Mesenchymal stem cell (in vitro differentiated cells and primary cell): ENCODE measurements around the gene CUTA.

Experiments
- DNase-seq: peaks from one replicate; pipeline ENCODE4 v3.0.0-alpha.2; 2013
- H2AFZ ChIP-seq: one replicate; pipeline ENCODE4 v1.6.1; 2013; ENCODE audit warnings: low read depth, mild to moderate bottlenecking, control low read depth, inconsistent platforms, low read length, moderate library complexity
- H2AK5ac ChIP-seq: 2 replicates; pipeline ENCODE4 v1.6.1; 2013; ENCODE audit warnings: low read length, moderate library complexity, mild to moderate bottlenecking, inconsistent platforms; ENCODE audit not compliant: severe bottlenecking
- H2BK120ac ChIP-seq: one replicate; pipeline ENCODE4 v1.6.1; 2013; ENCODE audit warnings: low read depth, mild to moderate bottlenecking, inconsistent platforms, low read length, moderate library complexity
- H2BK12ac ChIP-seq, 2 experiments: one replicate each; pipeline ENCODE4 v1.6.1; 2013; ENCODE audit warnings: inconsistent platforms in 2 of 2, low read length in 2 of 2, mild to moderate bottlenecking in 2 of 2, moderate library complexity in 2 of 2, control low read depth in 1 of 2
- H2BK15ac ChIP-seq: one replicate; pipeline ENCODE4 v1.6.1; 2013; ENCODE audit warnings: mild to moderate bottlenecking, low read depth, inconsistent platforms; ENCODE audit not compliant: poor library complexity, severe bottlenecking
- H2BK5ac ChIP-seq: 2 replicates; pipeline ENCODE4 v1.6.1; 2013; ENCODE audit warnings: low read depth, mild to moderate bottlenecking, low read length, control low read depth, inconsistent platforms; ENCODE audit not compliant: poor library complexity, severe bottlenecking
- H3K14ac ChIP-seq, 2 experiments: one replicate each; pipeline ENCODE4 v1.6.1; 2013; ENCODE audit warnings: inconsistent platforms in 2 of 2, low read length in 2 of 2, control low read depth in 1 of 2, mild to moderate bottlenecking in 1 of 2, moderate library complexity in 1 of 2
- H3K18ac ChIP-seq, 2 experiments: one replicate each; pipeline ENCODE4 v1.6.1; 2013; ENCODE audit warnings: inconsistent platforms in 2 of 2, low read length in 2 of 2, control low read depth in 1 of 2, low read depth in 1 of 2, mild to moderate bottlenecking in 1 of 2
- H3K23ac ChIP-seq, 2 experiments: one replicate each; pipeline ENCODE4 v1.6.1; 2013; ENCODE audit warnings: inconsistent platforms in 2 of 2, low read length in 2 of 2, mild to moderate bottlenecking in 2 of 2, moderate library complexity in 2 of 2, control low read depth in 1 of 2
- H3K27ac ChIP-seq: 2 replicates; pipeline ENCODE4 v1.5.1; 2013; ENCODE audit warnings: mild to moderate bottlenecking, moderate library complexity, low read length, control low read depth, inconsistent platforms; ENCODE audit not compliant: poor library complexity, severe bottlenecking
- H3K27me3 ChIP-seq, 2 experiments: 2 replicates each; pipeline versions ENCODE4 v1.6.1 to v1.7.0; 2013; ENCODE audit warnings: low read length in 2 of 2, mild to moderate bottlenecking in 2 of 2, moderate library complexity in 2 of 2, control low read depth in 1 of 2, inconsistent platforms in 1 of 2; ENCODE audit not compliant: control insufficient read depth in 1 of 2, insufficient read depth in 1 of 2
- H3K36me3 ChIP-seq, 2 experiments: 2 replicates each; pipeline versions ENCODE4 v1.6.1 to v1.7.0; 2013; ENCODE audit warnings: low read length in 2 of 2, control low read depth in 1 of 2, inconsistent platforms in 1 of 2, low read depth in 1 of 2, mild to moderate bottlenecking in 1 of 2; ENCODE audit not compliant: insufficient read depth in 2 of 2, control insufficient read depth in 1 of 2
- H3K4ac ChIP-seq, 2 experiments: one replicate each; pipeline ENCODE4 v1.6.1; 2013; ENCODE audit warnings: inconsistent platforms in 2 of 2, low read length in 2 of 2, mild to moderate bottlenecking in 2 of 2, moderate library complexity in 2 of 2, control low read depth in 1 of 2, low read depth in 1 of 2
- H3K4me1 ChIP-seq: 2 replicates; pipeline ENCODE4 v1.6.1; 2013; ENCODE audit warnings: low read depth, low read length, control low read depth; ENCODE audit not compliant: control insufficient read depth, insufficient read depth
- H3K4me2 ChIP-seq: 2 replicates; pipeline ENCODE4 v1.6.1; 2013; ENCODE audit warnings: low read length, mild to moderate bottlenecking, inconsistent platforms; ENCODE audit not compliant: poor library complexity, severe bottlenecking
- H3K4me3 ChIP-seq, 2 experiments: 2 replicates each; pipeline versions ENCODE4 v1.5.1 to v1.7.0; 2013; ENCODE audit warnings: low read length in 2 of 2, mild to moderate bottlenecking in 2 of 2, control low read depth in 1 of 2, low read depth in 1 of 2; ENCODE audit not compliant: insufficient read depth in 1 of 2
- H3K79me1 ChIP-seq: replicated peaks from 2 replicates; pipeline ENCODE4 v1.6.1; 2013; ENCODE audit warnings: mild to moderate bottlenecking, control low read depth, low read length, inconsistent platforms; ENCODE audit not compliant: poor library complexity, severe bottlenecking
- H3K9ac ChIP-seq: 2 replicates; pipeline ENCODE4 v1.7.0; 2013; ENCODE audit warnings: mild to moderate bottlenecking, low read length, moderate library complexity
- H3K9me3 ChIP-seq: 2 replicates; pipeline ENCODE4 v1.7.0; 2013; ENCODE audit warnings: mild to moderate bottlenecking, low read length; ENCODE audit not compliant: control insufficient read depth
- H4K8ac ChIP-seq: one replicate; pipeline ENCODE4 v1.6.1; 2013; ENCODE audit warnings: inconsistent platforms, mild to moderate bottlenecking, low read length, moderate library complexity
- H4K91ac ChIP-seq: one replicate; pipeline ENCODE4 v1.6.1; 2013; ENCODE audit warnings: mild to moderate bottlenecking, low read length, inconsistent platforms
- WGBS: methylation state at CpG from one replicate; pipeline ENCODE4 v1.1.7; 2013; ENCODE audit warnings: mixed read lengths; 5-methylcytosine and 5-hydroxymethylcytosine counted together

CUTA gene

GRCh38 chr6:33427585-33428223 is 9.8 kb upstream of the CUTA start:
- Histone ChIP-seq H3K4ac (peak overlapping the region in 1 of 2 experiments; percentile 17), H2BK12ac (peak overlapping the region in 1 of 2 experiments; percentile 66), H2BK120ac (peak overlapping the region; percentile 80), H3K36me3 (peaks cover 16 to 30% of the 10 kb centered on the region in 2 experiments), H3K18ac (peak overlapping the region in 1 of 2 experiments; percentile 89), H3K9me3 (no peaks in the 10 kb centered on the region), H2AFZ (peak overlapping the region; percentile 85), H4K8ac (no peak overlapping the region), H2AK5ac (no peak overlapping the region), H3K9ac (peak overlapping the region; percentile 89), H3K4me2 (peak overlapping the region; percentile 91), H2BK15ac (peak overlapping the region; percentile 20), H3K27ac (no peak overlapping the region), H2BK5ac (no peak overlapping the region), H3K23ac (no peak overlapping the region), H3K4me1 (peaks cover 54% of the 10 kb centered on the region), H3K14ac (peak overlapping the region in 1 of 2 experiments; percentile 68), H3K27me3 (no peaks in the 10 kb centered on the region), H3K79me1 (peaks cover 30% of the 10 kb centered on the region), H4K91ac (peak overlapping the region; percentile 46), H3K4me3 (peak overlapping the region; percentile 71 to 83)
- WGBS = 0% methylated on average over 8 of the region's 79 CpGs
- peak; percentile 46 for DNase-seq

DNA sequence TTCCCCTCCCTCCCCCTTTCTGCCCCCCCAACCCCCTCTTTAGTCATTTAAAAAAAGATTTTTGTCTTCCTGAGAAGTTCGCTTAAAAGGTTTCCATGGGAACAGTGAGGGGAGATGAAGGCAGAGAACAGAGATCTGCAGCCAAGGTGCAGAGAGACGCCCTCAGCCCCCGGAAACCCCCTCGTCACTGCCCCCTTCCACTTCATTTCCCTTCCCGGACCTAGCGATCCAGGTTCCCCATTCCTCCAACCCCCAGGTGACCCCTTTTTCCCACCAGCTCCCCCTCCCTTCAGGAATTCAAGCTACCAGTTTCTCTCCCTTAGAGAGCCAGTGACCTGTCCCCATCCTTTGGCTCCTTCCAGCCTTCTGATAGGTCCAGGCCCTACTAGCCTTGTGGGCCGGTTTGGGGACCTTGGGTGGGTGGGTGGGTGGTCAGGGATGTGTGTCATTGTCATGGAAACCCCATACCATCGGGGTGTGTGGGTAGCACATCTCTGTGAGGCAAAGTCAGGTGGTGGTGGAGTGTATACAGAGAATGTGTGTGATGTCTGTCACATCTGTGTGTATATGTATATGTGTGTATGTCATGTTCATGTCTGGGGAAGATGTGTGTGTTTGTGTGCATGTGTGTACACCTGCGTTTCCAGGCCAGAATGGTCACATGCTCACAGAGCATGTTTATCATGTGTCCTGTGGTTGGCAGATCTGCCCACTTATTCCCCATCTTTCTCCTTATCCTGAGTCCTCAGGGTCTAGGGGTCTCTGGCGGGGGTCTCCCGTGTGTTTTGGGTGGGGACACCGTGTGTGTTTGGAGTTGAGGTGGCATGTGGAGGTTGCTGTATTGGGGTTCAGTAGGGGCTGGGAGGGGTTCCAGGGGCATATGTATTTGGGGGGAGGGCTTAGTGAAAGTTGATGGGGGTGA is 8.9 kb upstream of the CUTA start:
- Histone ChIP-seq H3K27ac (no peak overlapping the region), H2AFZ (no peak overlapping the region), H3K9ac (peak overlapping the region; percentile 89), H4K8ac (no peak overlapping the region), H2BK12ac (no peak overlapping the region), H3K18ac (peak overlapping the region in 1 of 2 experiments; percentile 89), H3K14ac (peak overlapping the region in 1 of 2 experiments; percentile 67), H3K79me1 (peaks cover 26% of the 10 kb centered on the region), H3K4me2 (peak overlapping the region; percentile 91), H3K4me1 (peaks cover 45% of the 10 kb centered on the region), H2AK5ac (no peak overlapping the region), H2BK15ac (peak overlapping the region; percentile 20), H3K4ac (peak overlapping the region in 1 of 2 experiments; percentile 32), H3K36me3 (peaks cover 12 to 32% of the 10 kb centered on the region in 2 experiments), H3K4me3 (peak overlapping the region; percentile 71 to 83), H2BK120ac (no peak overlapping the region), H3K27me3 (no peaks in the 10 kb centered on the region), H3K9me3 (no peaks in the 10 kb centered on the region), H4K91ac (peak overlapping the region; percentile 46), H2BK5ac (no peak overlapping the region), H3K23ac (no peak overlapping the region)
- peak; percentile 43 for DNase-seq
- 24% methylated on average over 11 of the region's 12 CpGs for WGBS

GRCh38 chr6:33425668-33426577 is 8.0 kb upstream of the CUTA start:
- peak overlapping the region; percentile 85 for H3K27ac ChIP-seq
- no peak overlapping the region for H3K23ac ChIP-seq
- under 1% methylated on average over 25 of the region's 43 CpGs for WGBS
- H2BK15ac ChIP-seq = no peak overlapping the region
- no peak overlapping the region for H2BK120ac ChIP-seq
- peak overlapping the region; percentile 78 for H3K4me2 ChIP-seq
- peaks cover 38% of the 10 kb centered on the region for H3K4me1 ChIP-seq
- no peak overlapping the region for H2AFZ ChIP-seq
- DNase-seq = peak; percentile 87
- H3K14ac ChIP-seq = no peak overlapping the region
- no peak overlapping the region for H2BK5ac ChIP-seq
- peaks cover 20% of the 10 kb centered on the region for H3K79me1 ChIP-seq
- no peaks in the 10 kb centered on the region for H3K27me3 ChIP-seq
- peaks cover 12 to 34% of the 10 kb centered on the region in 2 experiments for H3K36me3 ChIP-seq
- no peak overlapping the region for H2BK12ac ChIP-seq
- no peaks in the 10 kb centered on the region for H3K9me3 ChIP-seq
- peak overlapping the region; percentile 87 for H3K9ac ChIP-seq
- H2AK5ac ChIP-seq = no peak overlapping the region
- peak overlapping the region; percentile 44 for H4K91ac ChIP-seq
- peak overlapping the region in 1 of 2 experiments; percentile 45 for H3K4ac ChIP-seq
- H4K8ac ChIP-seq = peak overlapping the region; percentile 39
- H3K4me3 ChIP-seq = peak overlapping the region; percentile 60 to 78
- peak overlapping the region; percentile 45 to 90 for H3K18ac ChIP-seq
